Lower lobe of right lung (tissue), 2 donors: ENCODE measurements around the gene CCDC152. TPM values are rescaled to one million over a fixed set of nuclear protein-coding genes. Genes with fewer than 3 reads are reported as not detected.
"Not testable (repeated sequence)": the region's sequence is repeated elsewhere in the genome, so short reads cannot be mapped to it uniquely, and the experiment has no call there.

ENCODE experiments used
- ATAC-seq, 2 donors: fragments of 200-7000 bp; cut with Tn5 transposase; one replicate each; pipeline ENCODE4 v1.9.1; 2020 to 2022; ENCODE audit warnings: mild to moderate bottlenecking in 2 of 2, moderate library complexity in 2 of 2
- DNase-seq: peaks from one replicate; pipeline ENCODE4 v3.0.0-alpha.2; 2020
- H3K27ac ChIP-seq: fragments of 200-600 bp; one replicate; pipeline ENCODE4 v1.8.0; 2022
- H3K27me3 ChIP-seq: fragments of 200-600 bp; one replicate; pipeline ENCODE4 v1.8.0; 2022; ENCODE audit warnings: low read depth
- H3K36me3 ChIP-seq: fragments of 200-600 bp; one replicate; pipeline ENCODE4 v1.8.0; 2022; ENCODE audit warnings: mild to moderate bottlenecking
- H3K4me1 ChIP-seq: fragments of 200-600 bp; one replicate; pipeline ENCODE4 v1.8.0; 2022
- H3K4me3 ChIP-seq: fragments of 200-600 bp; one replicate; pipeline ENCODE4 v1.8.0; 2022; ENCODE audit warnings: mild to moderate bottlenecking
- H3K9me3 ChIP-seq: fragments of 200-600 bp; one replicate; pipeline ENCODE4 v1.8.0; 2022
- intact Hi-C: fragments of 100-400 bp; cut with DNase I; formaldehyde crosslinking; loops from one replicate; pipeline ENCODE4 v1.11.0; 2022
- total RNA-seq: library from RNA; stranded (reverse); fragmentation: NEBNext Ultra II Directional; extraction: Animal tissue kit (Norgen Biotek cat#: 25700); gene quantifications from one replicate; pipeline ENCODE4 v1.2.1, GENCODE V29; 2021
- TF ChIP-seq, protein P1 (sequence below): fragments of 200-600 bp; IDR thresholded peaks from one replicate; pipeline ENCODE4 v1.8.0; 2022; ENCODE audit warnings: antibody characterized with exemption, mild to moderate bottlenecking
- donor health status: DM: no; HTN: yes; CAD: no; lungs with severe emphysema.

CCDC152 gene
- total RNA-seq, 1 donor from 2014 or later, result 1.3 TPM

DNA sequence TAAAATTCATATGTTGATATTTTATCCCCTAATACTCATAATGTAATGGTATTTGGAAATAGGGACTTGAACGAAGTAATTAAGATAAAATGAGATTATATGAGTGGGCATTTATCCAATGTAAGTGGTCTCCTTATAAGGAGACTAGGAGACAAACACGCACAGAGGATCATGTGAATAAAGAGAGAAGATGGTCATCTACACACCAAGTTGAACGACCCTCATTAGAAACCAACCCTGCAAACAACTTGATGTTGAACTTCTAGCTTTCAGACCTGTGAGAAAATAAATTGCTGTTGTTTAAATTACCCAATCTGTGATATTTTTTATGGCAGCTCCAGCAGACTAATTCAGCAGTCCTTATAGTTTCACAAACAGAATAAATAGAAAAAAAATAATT, 82.6 kb downstream of the CCDC152 start:
- intact Hi-C loops, result no loop called here
- Histone ChIP-seq H3K27me3 (no peaks in the 10 kb centered on the region), H3K4me3 (no peak overlapping the region), H3K36me3 (no peaks in the 10 kb centered on the region), H3K27ac (no peak overlapping the region), H3K4me1 (peaks cover 9% of the 10 kb centered on the region), H3K9me3 (peaks cover 3% of the 10 kb centered on the region)
- TF ChIP-seq, protein P1, sequence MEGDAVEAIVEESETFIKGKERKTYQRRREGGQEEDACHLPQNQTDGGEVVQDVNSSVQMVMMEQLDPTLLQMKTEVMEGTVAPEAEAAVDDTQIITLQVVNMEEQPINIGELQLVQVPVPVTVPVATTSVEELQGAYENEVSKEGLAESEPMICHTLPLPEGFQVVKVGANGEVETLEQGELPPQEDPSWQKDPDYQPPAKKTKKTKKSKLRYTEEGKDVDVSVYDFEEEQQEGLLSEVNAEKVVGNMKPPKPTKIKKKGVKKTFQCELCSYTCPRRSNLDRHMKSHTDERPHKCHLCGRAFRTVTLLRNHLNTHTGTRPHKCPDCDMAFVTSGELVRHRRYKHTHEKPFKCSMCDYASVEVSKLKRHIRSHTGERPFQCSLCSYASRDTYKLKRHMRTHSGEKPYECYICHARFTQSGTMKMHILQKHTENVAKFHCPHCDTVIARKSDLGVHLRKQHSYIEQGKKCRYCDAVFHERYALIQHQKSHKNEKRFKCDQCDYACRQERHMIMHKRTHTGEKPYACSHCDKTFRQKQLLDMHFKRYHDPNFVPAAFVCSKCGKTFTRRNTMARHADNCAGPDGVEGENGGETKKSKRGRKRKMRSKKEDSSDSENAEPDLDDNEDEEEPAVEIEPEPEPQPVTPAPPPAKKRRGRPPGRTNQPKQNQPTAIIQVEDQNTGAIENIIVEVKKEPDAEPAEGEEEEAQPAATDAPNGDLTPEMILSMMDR, result no peak
- DNase-seq, result no peak
- no peak for ATAC-seq

GRCh38 chr5:42840269-42840668, 83.7 kb downstream of the CCDC152 start:
- Histone ChIP-seq H3K36me3 (no peaks in the 10 kb centered on the region), H3K27me3 (no peaks in the 10 kb centered on the region), H3K4me3 (no peak overlapping the region), H3K27ac (peak overlapping the region; percentile 66), H3K4me1 (peaks cover 9% of the 10 kb centered on the region), H3K9me3 (peaks cover 3% of the 10 kb centered on the region)
- intact Hi-C loops, result no loop called here
- ATAC-seq, result peak; percentile 91 to 94
- DNase-seq, result peak; percentile 89
- TF ChIP-seq, protein P1, result no peak

DNA sequence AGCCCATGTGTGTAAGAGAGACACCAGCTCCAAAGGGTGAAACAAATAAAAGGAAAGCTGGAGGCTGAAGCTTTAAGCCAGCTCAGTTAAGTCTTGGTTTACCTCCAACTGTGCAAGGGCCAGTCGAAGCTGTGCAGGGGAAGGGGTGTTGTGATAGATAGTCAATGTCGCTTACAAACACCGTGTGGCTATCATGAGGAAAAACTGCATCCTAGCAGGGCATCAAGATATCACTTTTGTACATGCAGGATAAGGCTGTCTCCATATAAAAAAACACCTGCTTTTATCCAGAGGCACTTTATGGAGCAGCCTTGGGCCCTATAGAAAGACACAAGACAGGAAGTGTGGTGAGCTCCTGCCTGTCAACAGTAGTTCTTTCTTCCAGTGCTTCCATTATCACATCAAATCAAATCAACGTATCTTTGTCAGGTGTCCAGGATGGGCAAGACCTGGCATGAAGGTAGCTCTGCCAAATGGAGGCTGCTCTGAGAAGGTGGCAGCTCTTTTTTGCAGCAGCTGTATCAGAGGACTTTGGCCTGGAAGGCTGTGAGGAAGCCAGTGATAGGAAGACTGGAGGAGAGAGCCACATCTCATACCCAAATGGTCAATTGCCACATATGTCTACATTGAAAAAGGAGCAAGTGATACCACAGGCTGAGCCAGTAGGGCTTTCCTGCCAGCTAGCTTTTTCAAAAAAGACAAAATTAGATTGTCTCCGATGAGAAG, 84.4 kb downstream of the CCDC152 start:
- intact Hi-C loops, result no loop called here
- Histone ChIP-seq H3K9me3 (peaks cover 3% of the 10 kb centered on the region), H3K27ac (peak overlapping the region; percentile 66), H3K36me3 (no peaks in the 10 kb centered on the region), H3K4me3 (no peak overlapping the region), H3K4me1 (peaks cover 9% of the 10 kb centered on the region), H3K27me3 (no peaks in the 10 kb centered on the region)
- TF ChIP-seq, protein P1, result no peak
- DNase-seq (no peak), ATAC-seq (peak; percentile 16 to 25)

GRCh38 chr5:42842921-42843641, 86.5 kb downstream of the CCDC152 start:
- no peak overlapping the region for H3K27ac ChIP-seq
- intact Hi-C loops, result no loop called here
- no peaks in the 10 kb centered on the region for H3K27me3 ChIP-seq
- ATAC-seq (no peak), DNase-seq (no peak)
- TF ChIP-seq, protein P1, result no peak
- no peaks in the 10 kb centered on the region for H3K9me3 ChIP-seq
- H3K4me1 ChIP-seq, result peaks cover 9% of the 10 kb centered on the region
- H3K4me3 ChIP-seq, result no peak overlapping the region
- no peaks in the 10 kb centered on the region for H3K36me3 ChIP-seq

GRCh38 chr5:42843675-42844292, 87.2 kb downstream of the CCDC152 start:
- intact Hi-C loops, result no loop called here
- no peaks in the 10 kb centered on the region for H3K9me3 ChIP-seq
- no peaks in the 10 kb centered on the region for H3K27me3 ChIP-seq
- no peak overlapping the region for H3K4me3 ChIP-seq
- H3K36me3 ChIP-seq, result no peaks in the 10 kb centered on the region
- H3K27ac ChIP-seq, result peak overlapping the region; percentile 5
- no peak for DNase-seq
- H3K4me1 ChIP-seq, result peaks cover 9% of the 10 kb centered on the region
- TF ChIP-seq, protein P1, result no peak
- no peak for ATAC-seq

DNA sequence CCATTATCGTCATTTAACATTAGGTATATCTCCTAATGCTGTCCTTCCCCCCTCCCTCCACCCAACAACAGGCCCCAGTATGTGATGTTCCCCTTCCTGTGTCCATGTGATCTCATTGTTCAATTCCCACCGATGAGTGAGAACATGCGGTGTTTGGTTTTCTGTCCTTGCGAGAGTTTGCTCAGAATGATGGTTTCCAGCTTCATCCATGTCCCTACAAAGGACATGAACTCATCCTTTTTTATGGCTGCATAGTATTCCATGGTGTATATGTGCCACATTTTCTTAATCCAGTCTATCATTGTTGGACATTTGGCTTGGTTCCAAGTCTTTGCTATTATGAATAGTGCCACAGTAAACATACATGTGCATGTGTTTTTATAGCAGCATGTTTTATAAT, 87.8 kb downstream of the CCDC152 start:
- H3K27ac ChIP-seq, H3K4me1 ChIP-seq, H3K27me3 ChIP-seq, H3K4me3 ChIP-seq, DNase-seq, intact Hi-C loops, ATAC-seq, H3K9me3 ChIP-seq, H3K36me3 ChIP-seq: not testable (repeated sequence)
